Keratinocyte (primary cell): Measurements from ENCODE around the gene RBFOX1. TPM values are rescaled to one million over a fixed set of nuclear protein-coding genes. Genes with fewer than 3 reads are reported as not detected.

Experiments
- DNase-seq: peaks from one replicate; pipeline ENCODE4 v3.0.0-alpha.2; 2011; ENCODE audit warnings: low read depth, missing footprints, low spot score
- FAIRE-seq: peaks from 2 replicates; lab custom pipeline; 2011; peaks lifted over from hg19 to GRCh38; lab: Jason Lieb, UNC
- H2AFZ ChIP-seq: 2 replicates; pipeline ENCODE4 v1.6.0; 2012; ENCODE audit warnings: low read length, control low read depth, inconsistent platforms; ENCODE audit not compliant: control insufficient read depth
- H3K27ac ChIP-seq: 2 replicates; pipeline ENCODE4 v1.5.1; 2011; ENCODE audit warnings: low read length; ENCODE audit not compliant: control insufficient read depth, insufficient read depth
- H3K27me3 ChIP-seq: 3 replicates; pipeline ENCODE4 v1.6.0; 2011; ENCODE audit warnings: low read length; ENCODE audit not compliant: control insufficient read depth, insufficient read depth; ENCODE audit errors: extremely low read depth
- H3K36me3 ChIP-seq, 2 experiments: 2 replicates in 1 of 2; 3 replicates in 1 of 2; pipeline ENCODE4 v1.5.1; 2011; ENCODE audit warnings: low read length in 2 of 2, mild to moderate bottlenecking in 1 of 2; ENCODE audit not compliant: control insufficient read depth in 2 of 2, insufficient read depth in 2 of 2; ENCODE audit errors: extremely low read depth in 1 of 2
- H3K4me1 ChIP-seq: 3 replicates; pipeline ENCODE4 v1.5.1; 2011; ENCODE audit warnings: low read length; ENCODE audit not compliant: control insufficient read depth, insufficient read depth; ENCODE audit errors: extremely low read depth
- H3K4me2 ChIP-seq: 3 replicates; pipeline ENCODE4 v1.6.0; 2011; ENCODE audit warnings: low read depth, low read length; ENCODE audit not compliant: control insufficient read depth, insufficient read depth; ENCODE audit errors: extremely low read depth
- H3K4me3 ChIP-seq, 3 experiments: fragments of 200-600 bp in 1 of 3; sonication (generic) in 1 of 3; 2 replicates in 2 of 3; 3 replicates in 1 of 3; pipeline ENCODE4 v1.5.1; 2011 to 2016; ENCODE audit warnings: low read length in 3 of 3, mild to moderate bottlenecking in 3 of 3, control low read depth in 2 of 3, inconsistent platforms in 1 of 3, low read depth in 1 of 3, mixed read lengths in 1 of 3, mixed run types in 1 of 3, moderate library complexity in 1 of 3; ENCODE audit not compliant: control insufficient read depth in 2 of 3, insufficient read depth in 2 of 3; ENCODE audit errors: extremely low read depth in 1 of 3
- H3K79me2 ChIP-seq: 2 replicates; pipeline ENCODE4 v1.6.0; 2012; ENCODE audit warnings: low read length; ENCODE audit not compliant: control insufficient read depth, insufficient read depth
- H3K9ac ChIP-seq: 3 replicates; pipeline ENCODE4 v1.6.0; 2011; ENCODE audit warnings: low read length; ENCODE audit not compliant: control insufficient read depth, insufficient read depth; ENCODE audit errors: extremely low read depth
- H3K9me1 ChIP-seq: 3 replicates; pipeline ENCODE4 v1.6.0; 2011; ENCODE audit warnings: low read length; ENCODE audit not compliant: control insufficient read depth, insufficient read depth; ENCODE audit errors: extremely low read depth
- H3K9me3 ChIP-seq: 2 replicates; pipeline ENCODE4 v1.5.1; 2012; ENCODE audit warnings: low read depth, low read length; ENCODE audit not compliant: control insufficient read depth
- H4K20me1 ChIP-seq: 3 replicates; pipeline ENCODE4 v1.6.0; 2011; ENCODE audit warnings: low read length; ENCODE audit not compliant: control insufficient read depth, insufficient read depth; ENCODE audit errors: extremely low read depth
- EZH2 ChIP-seq: IDR thresholded peaks from one replicate; pipeline ENCODE4 v1.6.1; 2012; ENCODE audit warnings: inconsistent platforms, mild to moderate bottlenecking, low read length, moderate library complexity
- dilution Hi-C: fragments of 300-500 bp; cut with MboI; formaldehyde crosslinking; loops from one replicate; pipeline ENCODE4 v1.7.0; 2020; ENCODE audit warnings: low sequenced_read_pairs; ENCODE audit not compliant: extremely low pct_ligation_motif_present
- polyA plus RNA-seq, 5 experiments: library from polyadenylated mRNA; depleted of rRNA in 3 of 5; stranded (reverse) in 3 of 5; stranded (forward) in 1 of 5; unstranded in 1 of 5; fragments of >200 nt; gene quantifications; 1 replicate in 1 of 5; 2 replicates in 3 of 5; 3 replicates in 1 of 5; pipeline versions ENCODE4 v1.2.1 to v1.2.3, GENCODE V29; 2011 to 2012; ENCODE audit warnings: missing spikeins in 2 of 5, low read depth in 1 of 5, low replicate concordance in 1 of 5
- TF ChIP-seq, protein P1 (sequence below), 3 experiments: IDR thresholded peaks in 1 of 3; conservative IDR thresholded peaks in 1 of 3; optimal IDR thresholded peaks in 1 of 3; 2 replicates in 2 of 3; 3 replicates in 1 of 3; pipeline versions ENCODE3 to v1.5.1; 2011; ENCODE audit warnings: low read length in 3 of 3, mild to moderate bottlenecking in 3 of 3, moderate library complexity in 2 of 3, control low read depth in 1 of 3, inconsistent platforms in 1 of 3; ENCODE audit not compliant: insufficient read depth in 2 of 3; ENCODE audit errors: extremely low read depth in 1 of 3

The RBFOX1 gene
- polyA plus RNA-seq, 1 donor (not counting 4 experiments of a cell fraction or from before 2014, with no cell fraction given): not detected

DNA sequence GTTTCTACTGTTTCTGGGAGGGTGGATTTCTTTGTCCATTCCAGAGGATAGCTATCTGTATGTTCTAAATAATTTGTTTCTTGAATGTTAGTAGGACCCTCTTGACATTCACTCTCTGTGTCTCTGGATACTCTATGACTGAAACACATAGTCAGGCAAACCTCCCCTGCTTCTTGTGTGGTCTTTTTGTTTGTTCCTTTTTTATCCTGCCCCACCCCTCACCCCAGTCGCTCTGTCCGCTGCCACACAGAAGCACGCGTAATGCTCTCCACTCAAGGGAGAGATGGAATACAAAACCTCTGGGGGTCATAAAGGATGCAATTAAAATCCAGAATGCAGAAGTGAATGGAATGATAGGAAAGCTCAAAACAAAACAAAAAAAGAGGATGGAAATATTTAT is 253.1 kb downstream of the RBFOX1 start:
- H3K9me3 ChIP-seq: peaks cover 2% of the 10 kb centered on the region
- no peaks in the 10 kb centered on the region for H3K36me3 ChIP-seq
- no peaks in the 10 kb centered on the region for H3K4me1 ChIP-seq
- H3K4me2 ChIP-seq: no peak overlapping the region
- no peak overlapping the region for H3K4me3 ChIP-seq
- DNase-seq (no peak), FAIRE-seq (no peak)
- H2AFZ ChIP-seq: no peak overlapping the region
- H3K27me3 ChIP-seq: no peaks in the 10 kb centered on the region
- no peaks in the 10 kb centered on the region for H3K79me2 ChIP-seq
- no peaks in the 10 kb centered on the region for H3K9me1 ChIP-seq
- H3K9ac ChIP-seq: no peak overlapping the region
- H3K27ac ChIP-seq: no peak overlapping the region
- dilution Hi-C loops: no loop called here
- no peak for TF ChIP-seq EZH2
- no peaks in the 10 kb centered on the region for H4K20me1 ChIP-seq

DNA sequence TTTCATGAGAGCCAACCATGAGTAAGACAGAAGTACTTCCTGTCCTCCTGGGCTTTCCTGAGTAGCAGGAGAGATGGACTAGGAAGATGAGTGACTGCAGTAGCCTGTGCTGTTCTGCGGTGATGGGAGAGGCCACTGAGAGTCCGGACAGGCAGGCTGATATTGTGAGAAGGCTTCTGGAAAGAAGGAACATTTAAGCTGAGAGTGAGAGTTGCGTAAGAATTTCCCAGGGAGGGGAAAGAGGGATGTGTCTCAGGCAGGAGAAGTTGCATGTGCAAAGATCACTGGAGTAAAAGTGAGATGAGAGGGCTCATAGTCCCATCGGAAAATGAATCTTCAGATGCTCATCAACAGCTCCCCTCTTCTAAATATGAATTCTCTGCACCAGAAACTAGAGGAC is 258.3 kb downstream of the RBFOX1 start:
- H3K4me2 ChIP-seq: no peak overlapping the region
- no peaks in the 10 kb centered on the region for H4K20me1 ChIP-seq
- dilution Hi-C loops: no loop called here
- DNase-seq (no peak), FAIRE-seq (no peak)
- no peaks in the 10 kb centered on the region for H3K79me2 ChIP-seq
- no peak for TF ChIP-seq EZH2
- TF ChIP-seq, protein P1, sequence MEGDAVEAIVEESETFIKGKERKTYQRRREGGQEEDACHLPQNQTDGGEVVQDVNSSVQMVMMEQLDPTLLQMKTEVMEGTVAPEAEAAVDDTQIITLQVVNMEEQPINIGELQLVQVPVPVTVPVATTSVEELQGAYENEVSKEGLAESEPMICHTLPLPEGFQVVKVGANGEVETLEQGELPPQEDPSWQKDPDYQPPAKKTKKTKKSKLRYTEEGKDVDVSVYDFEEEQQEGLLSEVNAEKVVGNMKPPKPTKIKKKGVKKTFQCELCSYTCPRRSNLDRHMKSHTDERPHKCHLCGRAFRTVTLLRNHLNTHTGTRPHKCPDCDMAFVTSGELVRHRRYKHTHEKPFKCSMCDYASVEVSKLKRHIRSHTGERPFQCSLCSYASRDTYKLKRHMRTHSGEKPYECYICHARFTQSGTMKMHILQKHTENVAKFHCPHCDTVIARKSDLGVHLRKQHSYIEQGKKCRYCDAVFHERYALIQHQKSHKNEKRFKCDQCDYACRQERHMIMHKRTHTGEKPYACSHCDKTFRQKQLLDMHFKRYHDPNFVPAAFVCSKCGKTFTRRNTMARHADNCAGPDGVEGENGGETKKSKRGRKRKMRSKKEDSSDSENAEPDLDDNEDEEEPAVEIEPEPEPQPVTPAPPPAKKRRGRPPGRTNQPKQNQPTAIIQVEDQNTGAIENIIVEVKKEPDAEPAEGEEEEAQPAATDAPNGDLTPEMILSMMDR (optimal IDR thresholded peaks at IDR 0.05 in 1 of 3, IDR thresholded peaks at IDR 0.05 in 1 of 3, conservative IDR thresholded peaks at IDR 0.05 in 1 of 3; ENCODE audit: extremely low read depth in 1 of 3, insufficient read depth in 2 of 3, low read length in 3 of 3): no peak
- H3K9me1 ChIP-seq: no peaks in the 10 kb centered on the region
- no peak overlapping the region for H3K4me3 ChIP-seq
- H3K9me3 ChIP-seq: no peaks in the 10 kb centered on the region
- no peaks in the 10 kb centered on the region for H3K4me1 ChIP-seq
- no peak overlapping the region for H2AFZ ChIP-seq
- no peaks in the 10 kb centered on the region for H3K27me3 ChIP-seq
- no peak overlapping the region for H3K9ac ChIP-seq
- no peak overlapping the region for H3K27ac ChIP-seq
- no peaks in the 10 kb centered on the region for H3K36me3 ChIP-seq

DNA sequence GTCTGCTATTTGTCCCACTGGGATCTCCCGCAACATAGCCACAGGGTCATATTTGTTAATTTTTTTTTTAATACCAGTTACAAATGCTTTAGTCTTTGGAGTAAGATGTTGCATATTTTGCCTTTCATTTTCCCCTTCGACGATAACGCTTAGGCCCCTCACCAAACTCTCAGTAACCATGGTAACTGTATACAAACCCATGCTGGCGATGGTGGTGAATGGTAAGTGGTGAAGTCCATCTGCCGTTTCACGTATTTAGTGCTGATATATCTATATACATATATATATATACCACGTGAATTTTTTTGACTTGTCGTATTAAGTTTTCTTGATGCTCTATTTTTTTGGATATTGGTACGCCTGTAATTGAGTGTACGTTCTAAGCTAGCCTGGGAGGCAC is 263.7 kb downstream of the RBFOX1 start:
- FAIRE-seq (no peak), DNase-seq (no peak)
- Histone ChIP-seq H4K20me1 (no peaks in the 10 kb centered on the region), H3K9me3 (no peaks in the 10 kb centered on the region), H3K4me3 (no peak overlapping the region), H3K79me2 (no peaks in the 10 kb centered on the region), H2AFZ (no peak overlapping the region), H3K9ac (no peak overlapping the region), H3K9me1 (no peaks in the 10 kb centered on the region), H3K4me2 (no peak overlapping the region), H3K4me1 (no peaks in the 10 kb centered on the region), H3K36me3 (no peaks in the 10 kb centered on the region), H3K27me3 (no peaks in the 10 kb centered on the region), H3K27ac (no peak overlapping the region)
- dilution Hi-C loops: no loop called here
- TF ChIP-seq, protein P1 (optimal IDR thresholded peaks at IDR 0.05 in 1 of 3, IDR thresholded peaks at IDR 0.05 in 1 of 3, conservative IDR thresholded peaks at IDR 0.05 in 1 of 3; ENCODE audit: extremely low read depth in 1 of 3, insufficient read depth in 2 of 3, low read length in 3 of 3): no peak
- TF ChIP-seq EZH2: no peak
